Measurements from ENCODE around the gene TMEM231. TPM values are rescaled to one million over a fixed set of nuclear protein-coding genes. Genes with fewer than 3 reads are reported as not detected.

TMEM231 gene
- total RNA-seq, 1 experiment from 2014 or later, result 9.0 TPM

- Histone ChIP-seq H3K9me3 (ENCODE audit: control insufficient read depth, insufficient read depth, low read depth, low read length) (no peaks in the 10 kb centered on the region), H3K4me1 (ENCODE audit: control insufficient read depth, insufficient read depth, low read length) (no peaks in the 10 kb centered on the region), H3K27me3 (ENCODE audit: control insufficient read depth, insufficient read depth, low read length) (no peaks in the 10 kb centered on the region), H3K27ac (ENCODE audit: low read length) (no peak overlapping the region), H3K36me3 (ENCODE audit: control insufficient read depth, insufficient read depth, low read length) (peaks cover 4% of the 10 kb centered on the region; the same call in 1 of the 2 replicates), H3K4me3 (ENCODE audit: low read depth in 2 of 2, low read length in 2 of 2) (no peak overlapping the region)
- in situ Hi-C loops (cut with HindIII; ENCODE audit: low pct_unique_long_range_greater_than_20kb, low sequenced_read_pairs) (no loop called here), intact Hi-C loops (cut with micrococcal nuclease; ENCODE audit: unreplicated experiment) (no loop called here)
- DNase-seq (ENCODE audit: low read depth, low spot score) (no peak), ATAC-seq (no peak)
- no peak for TF ChIP-seq TCF7L2 (IDR thresholded peaks at IDR 0.05; ENCODE audit: low read depth, low read length)
- TF ChIP-seq POLR2AphosphoS5 (IDR thresholded peaks at IDR 0.05; ENCODE audit: low read depth, low read length), result no peak
- no peak for TF ChIP-seq REST (IDR thresholded peaks at IDR 0.05; ENCODE audit: insufficient read depth in 1 of 2, low read depth in 2 of 2, low read length in 1 of 2)
- ChIA-PET CTCF (interaction anchor here (0.5 kb wide), 1 partner anchor 43 kb away, joined by 3 read pairs; no protein-coding TSS in a partner anchor), POLR2A (no interaction called here)
- BruUV-seq (replicated peaks), result no TSS peak
Observed at GRCh38 chr16:75576384-75576811, 20.3 kb upstream of the TMEM231 start.

GRCh38 chr16:75575958-75576357 lies 19.9 kb upstream of the TMEM231 start:
- in situ Hi-C loops (cut with HindIII; ENCODE audit: low pct_unique_long_range_greater_than_20kb, low sequenced_read_pairs), result no loop called here

DNA sequence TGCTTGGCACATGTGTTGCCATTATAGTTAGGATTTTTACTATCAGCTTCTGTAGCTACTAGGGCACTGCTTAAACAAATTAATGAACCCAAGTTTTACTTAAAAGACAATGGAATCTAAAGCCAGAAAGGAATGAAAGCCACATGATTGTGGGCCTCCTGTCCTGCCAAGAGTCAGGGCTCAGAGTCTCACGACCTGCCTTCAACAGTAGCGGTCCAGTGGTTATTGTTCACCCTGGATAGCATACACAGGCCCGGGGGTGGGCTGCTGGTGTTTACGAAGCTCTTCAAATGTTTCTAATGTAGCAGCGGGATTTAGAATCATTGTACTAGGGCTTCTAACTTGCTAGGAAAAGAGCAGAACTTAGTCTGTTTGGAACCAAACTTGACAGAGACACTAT lies 17.9 kb upstream of the TMEM231 start:
- no peak overlapping the region for H3K27ac ChIP-seq (ENCODE audit: low read length)
- no peak for ATAC-seq
- intact Hi-C loops (cut with micrococcal nuclease; ENCODE audit: unreplicated experiment) (no loop called here), in situ Hi-C loops (cut with HindIII; ENCODE audit: low pct_unique_long_range_greater_than_20kb, low sequenced_read_pairs) (no loop called here)
- no peak overlapping the region for H3K4me3 ChIP-seq (ENCODE audit: low read depth in 2 of 2, low read length in 2 of 2)
- TF ChIP-seq POLR2AphosphoS5 (IDR thresholded peaks at IDR 0.05; ENCODE audit: low read depth, low read length), result no peak
- no peak for TF ChIP-seq SIN3A (IDR thresholded peaks at IDR 0.05; ENCODE audit: borderline replicate concordance, insufficient read depth, low read depth, low read length)
- TF ChIP-seq, protein P1, sequence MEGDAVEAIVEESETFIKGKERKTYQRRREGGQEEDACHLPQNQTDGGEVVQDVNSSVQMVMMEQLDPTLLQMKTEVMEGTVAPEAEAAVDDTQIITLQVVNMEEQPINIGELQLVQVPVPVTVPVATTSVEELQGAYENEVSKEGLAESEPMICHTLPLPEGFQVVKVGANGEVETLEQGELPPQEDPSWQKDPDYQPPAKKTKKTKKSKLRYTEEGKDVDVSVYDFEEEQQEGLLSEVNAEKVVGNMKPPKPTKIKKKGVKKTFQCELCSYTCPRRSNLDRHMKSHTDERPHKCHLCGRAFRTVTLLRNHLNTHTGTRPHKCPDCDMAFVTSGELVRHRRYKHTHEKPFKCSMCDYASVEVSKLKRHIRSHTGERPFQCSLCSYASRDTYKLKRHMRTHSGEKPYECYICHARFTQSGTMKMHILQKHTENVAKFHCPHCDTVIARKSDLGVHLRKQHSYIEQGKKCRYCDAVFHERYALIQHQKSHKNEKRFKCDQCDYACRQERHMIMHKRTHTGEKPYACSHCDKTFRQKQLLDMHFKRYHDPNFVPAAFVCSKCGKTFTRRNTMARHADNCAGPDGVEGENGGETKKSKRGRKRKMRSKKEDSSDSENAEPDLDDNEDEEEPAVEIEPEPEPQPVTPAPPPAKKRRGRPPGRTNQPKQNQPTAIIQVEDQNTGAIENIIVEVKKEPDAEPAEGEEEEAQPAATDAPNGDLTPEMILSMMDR (IDR thresholded peaks at IDR 0.05), result no peak
- no peak for TF ChIP-seq TCF7L2 (IDR thresholded peaks at IDR 0.05; ENCODE audit: low read depth, low read length)
- TF ChIP-seq REST (IDR thresholded peaks at IDR 0.05; ENCODE audit: insufficient read depth in 1 of 2, low read depth in 2 of 2, low read length in 1 of 2), result no peak
- BruUV-seq (replicated peaks), result no TSS peak
- no peaks in the 10 kb centered on the region for H3K4me1 ChIP-seq (ENCODE audit: control insufficient read depth, insufficient read depth, low read length)
- POLR2A ChIA-PET, result interaction anchor here (0.6 kb wide), 1 partner anchor 972 kb away, joined by 4 read pairs; no protein-coding TSS in a partner anchor
- no peaks in the 10 kb centered on the region for H3K9me3 ChIP-seq (ENCODE audit: control insufficient read depth, insufficient read depth, low read depth, low read length)
- no peak for DNase-seq (ENCODE audit: low read depth, low spot score)
- H3K36me3 ChIP-seq (ENCODE audit: control insufficient read depth, insufficient read depth, low read length), result peaks cover 4% of the 10 kb centered on the region; the same call in 1 of the 2 replicates
- CTCF ChIA-PET, result no interaction called here
- no peaks in the 10 kb centered on the region for H3K27me3 ChIP-seq (ENCODE audit: control insufficient read depth, insufficient read depth, low read length)

More at GRCh38 chr16:75575958-75576357, 19.9 kb upstream of the TMEM231 start:
- ChIA-PET POLR2A (no interaction called here), CTCF (no interaction called here)
- DNase-seq (ENCODE audit: low read depth, low spot score) (no peak), ATAC-seq (no peak)
- no TSS peak for BruUV-seq (replicated peaks)
- Histone ChIP-seq H3K9me3 (ENCODE audit: control insufficient read depth, insufficient read depth, low read depth, low read length) (no peaks in the 10 kb centered on the region), H3K27me3 (ENCODE audit: control insufficient read depth, insufficient read depth, low read length) (no peaks in the 10 kb centered on the region), H3K4me3 (ENCODE audit: low read depth in 2 of 2, low read length in 2 of 2) (no peak overlapping the region), H3K4me1 (ENCODE audit: control insufficient read depth, insufficient read depth, low read length) (no peaks in the 10 kb centered on the region), H3K36me3 (ENCODE audit: control insufficient read depth, insufficient read depth, low read length) (peaks cover 4% of the 10 kb centered on the region; the same call in 1 of the 2 replicates), H3K27ac (ENCODE audit: low read length) (no peak overlapping the region)
- intact Hi-C loops (cut with micrococcal nuclease; ENCODE audit: unreplicated experiment), result no loop called here
- no peak for TF ChIP-seq SIN3A (IDR thresholded peaks at IDR 0.05; ENCODE audit: borderline replicate concordance, insufficient read depth, low read depth, low read length)
